PFSK-1 (cell line): Measurements from ENCODE around the gene TTLL10.
A peak's percentile ranks its signal among the peaks of the same experiment; 100 is the strongest.

ENCODE experiments used
- POLR2AphosphoS5 ChIP-seq: IDR thresholded peaks from 2 replicates; pipeline ENCODE4 v1.6.1; 2012; ENCODE audit warnings: low read depth, mild to moderate bottlenecking, control low read depth, low read length, moderate library complexity
- REST ChIP-seq, 2 experiments: IDR thresholded peaks; 2 replicates each; pipeline versions ENCODE4 v1.6.1 to v1.8.0; 2011 to 2012; ENCODE audit warnings: low read depth in 2 of 2, low read length in 2 of 2, control low read depth in 1 of 2, inconsistent platforms in 1 of 2, mild to moderate bottlenecking in 1 of 2, moderate library complexity in 1 of 2; ENCODE audit not compliant: insufficient read depth in 1 of 2
- TAF1 ChIP-seq: IDR thresholded peaks from 2 replicates; pipeline ENCODE4 v1.6.1; 2012; ENCODE audit warnings: low read length, control low read depth, borderline replicate concordance; ENCODE audit not compliant: insufficient read depth

- TF ChIP-seq TAF1 (no peak), REST (IDR thresholded peaks at IDR 0.05; ENCODE audit: insufficient read depth in 1 of 2, low read depth in 2 of 2, low read length in 2 of 2) (peak; percentile 64 to 65; a peak in 2 of 4 replicates), POLR2AphosphoS5 (no peak)
Measured at GRCh38 chr1:1212780-1213344, 39.2 kb downstream of the TTLL10 start.
